GM12878 (cell line): ENCODE measurements around the gene TJP1. TPM values are rescaled to one million over a fixed set of nuclear protein-coding genes. Genes with fewer than 3 reads are reported as not detected.

Source experiments
- ATAC-seq: fragments of 200-7000 bp; cut with Tn5 transposase; 3 replicates; pipeline ENCODE4 v1.9.1; 2020; ENCODE audit warnings: mild to moderate bottlenecking, moderate library complexity
- BruUV-seq: library from RNA; stranded (reverse); fragments of 400-500 nt; replicated peaks from 2 replicates; lab custom pipeline; 2021; lab: Mats Ljungman, UMichigan
- CTCF ChIA-PET: fragments of 300-600 bp; sonication (Branson Sonifier 250); formaldehyde crosslinking; extraction: SDS; loops from one replicate; lab custom pipeline; 2021; ENCODE audit warnings: inconsistent platforms; lab: Yijun Ruan, JAX
- POLR2A ChIA-PET: fragments of 350-600 bp; formaldehyde crosslinking; extraction: SDS; loops from one replicate; lab custom pipeline; 2021; ENCODE audit warnings: inconsistent platforms; lab: Charles Lee
- RAD21 ChIA-PET: fragments of 300-600 bp; sonication (Branson Sonifier 250); formaldehyde crosslinking; loops from one replicate; lab custom pipeline; 2023; ENCODE audit warnings: antibody characterized with exemption; ENCODE audit not compliant: unreplicated experiment; lab: Charles Lee
- SMC1A ChIA-PET: fragments of 300-600 bp; sonication (Branson Sonifier 250); formaldehyde crosslinking; loops from one replicate; lab custom pipeline; 2023; ENCODE audit not compliant: unreplicated experiment, uncharacterized antibody; lab: Charles Lee
- DNase-seq: peaks from one replicate; pipeline ENCODE4 v3.0.0-alpha.2; 2011; ENCODE audit warnings: low read depth, low spot score
- FAIRE-seq: peaks from 3 replicates; lab custom pipeline; 2011; peaks lifted over from hg19 to GRCh38; lab: Jason Lieb, UNC
- H2AFZ ChIP-seq: 2 replicates; pipeline ENCODE4 v1.6.0; 2011; ENCODE audit warnings: low read depth, low read length, control low read depth; ENCODE audit not compliant: control insufficient read depth
- H3K27ac ChIP-seq: 2 replicates; pipeline ENCODE4 v1.5.1; 2011; ENCODE audit warnings: control low read depth; ENCODE audit not compliant: control insufficient read depth, insufficient read depth
- H3K27me3 ChIP-seq, 2 experiments: replicated peaks in 1 of 2; 2 replicates each; pipeline versions ENCODE4 v1.6.0 to v1.6.1; 2011; ENCODE audit warnings: low read length in 1 of 2; ENCODE audit not compliant: control insufficient read depth in 2 of 2, insufficient read depth in 2 of 2
- H3K36me3 ChIP-seq, 2 experiments: 2 replicates each; pipeline ENCODE4 v1.5.1; 2011; ENCODE audit warnings: low read length in 1 of 2; ENCODE audit not compliant: control insufficient read depth in 2 of 2, insufficient read depth in 2 of 2
- H3K4me1 ChIP-seq: 2 replicates; pipeline ENCODE4 v1.6.1; 2011; ENCODE audit warnings: mild to moderate bottlenecking, low read length, moderate library complexity, mixed read lengths; ENCODE audit not compliant: control insufficient read depth, insufficient read depth
- H3K4me2 ChIP-seq: 2 replicates; pipeline ENCODE4 v1.6.0; 2011; ENCODE audit warnings: control low read depth; ENCODE audit not compliant: control insufficient read depth, insufficient read depth
- H3K4me3 ChIP-seq: fragments of 200-600 bp; sonication (generic); 2 replicates; pipeline ENCODE4 v1.5.1; 2016
- H3K79me2 ChIP-seq: 2 replicates; pipeline ENCODE4 v1.6.0; 2011; ENCODE audit warnings: low read length; ENCODE audit not compliant: control insufficient read depth, insufficient read depth
- H3K9ac ChIP-seq: 2 replicates; pipeline ENCODE4 v1.8.0; 2011; ENCODE audit warnings: low read length, control low read depth, mixed read lengths; ENCODE audit not compliant: control insufficient read depth, insufficient read depth
- H3K9me3 ChIP-seq: replicated peaks from 3 replicates; pipeline ENCODE4 v1.5.1; 2011; ENCODE audit warnings: mild to moderate bottlenecking, low read length; ENCODE audit not compliant: control insufficient read depth, insufficient read depth
- H4K20me1 ChIP-seq: 2 replicates; pipeline ENCODE4 v1.6.0; 2011; ENCODE audit not compliant: control insufficient read depth, insufficient read depth
- ELK1 ChIP-seq: IDR thresholded peaks from 2 replicates; pipeline ENCODE4 v1.6.1; 2012; ENCODE audit warnings: low read depth, low read length, improper control_type of control experiment
- GATAD2B ChIP-seq: fragments of 450-650 bp; conservative IDR thresholded peaks from 2 replicates; pipeline ENCODE4 v1.6.1; 2017; ENCODE audit warnings: low read depth, mild to moderate bottlenecking, moderate library complexity
- NR2F1 ChIP-seq: fragments of 450-650 bp; conservative IDR thresholded peaks from 2 replicates; pipeline ENCODE4 v1.6.1; 2017; ENCODE audit warnings: mild to moderate bottlenecking
- PAX8 ChIP-seq: fragments of 450-650 bp; IDR thresholded peaks from 2 replicates; pipeline ENCODE4 v1.6.1; 2017; ENCODE audit warnings: mild to moderate bottlenecking, moderate library complexity
- RELB ChIP-seq: fragments of 450-650 bp; IDR thresholded peaks from 2 replicates; pipeline ENCODE4 v1.6.1; 2017; ENCODE audit warnings: low read depth, mild to moderate bottlenecking, moderate library complexity
- SRF ChIP-seq, 2 experiments: IDR thresholded peaks; 2 replicates each; pipeline ENCODE4 v1.6.1; 2011; ENCODE audit warnings: low read depth in 2 of 2, low read length in 2 of 2, mild to moderate bottlenecking in 1 of 2, moderate library complexity in 1 of 2
- TAF1 ChIP-seq: IDR thresholded peaks from 2 replicates; pipeline ENCODE4 v1.6.1; 2011; ENCODE audit warnings: mild to moderate bottlenecking, low read depth, low read length, borderline replicate concordance
- TCF12 ChIP-seq: IDR thresholded peaks from 2 replicates; pipeline ENCODE4 v1.6.1; 2011; ENCODE audit warnings: low read depth, mild to moderate bottlenecking, low read length
- WGBS: methylation state at CpG from one replicate; pipeline ENCODE4 v1.1.6; 2016; ENCODE audit warnings: low lambda C conversion rate; ENCODE audit not compliant: insufficient replicate concordance, insufficient coverage; ENCODE audit errors: missing lambda C conversion rate; 5-methylcytosine and 5-hydroxymethylcytosine counted together
- in situ Hi-C: fragments of 300-500 bp; cut with MboI; formaldehyde crosslinking; loops from 9 replicates; pipeline ENCODE4 v1.14.3; 2018; ENCODE audit warnings: mixed read lengths
- intact Hi-C: fragments of 100-400 bp; cut with micrococcal nuclease; formaldehyde crosslinking; loops from one replicate; pipeline ENCODE4 v1.14.2; 2022; ENCODE audit not compliant: unreplicated experiment
- polyA plus RNA-seq, 11 experiments: library from polyadenylated mRNA; depleted of rRNA in 4 of 11; unstranded in 6 of 11; stranded (reverse) in 5 of 11; fragments of >200 nt; fragmentation: Nextera tagmentation in 4 of 11; fragmentation: Illumina TruSeq in 1 of 11; extraction: Ambion mirVana in 4 of 11; extraction: Trizol in 1 of 11; gene quantifications; 1 replicate in 1 of 11; 2 replicates in 10 of 11; pipeline versions ENCODE4 v1.2.1 to v1.2.3, GENCODE V29; 2011 to 2016; ENCODE audit warnings: inconsistent platforms in 2 of 11, missing spikeins in 2 of 11, low read depth in 1 of 11
- total RNA-seq, 4 experiments: library from RNA; depleted of rRNA in 3 of 4; stranded (reverse); fragments of >200 nt in 3 of 4; fragmentation: Illumina TruSeq in 1 of 4; extraction: Trizol in 1 of 4; gene quantifications; 2 replicates each; pipeline versions ENCODE4 v1.2.1 to v1.2.3, GENCODE V29; 2013 to 2021

Gene TJP1
- total and polyA plus RNA-seq, 10 of the 15 experiments (the other 5 are each of a cell fraction or from before 2014, with no cell fraction given) = 0.01 to 0.49 (median 0.08) TPM; not detected in 7

- TF ChIP-seq PAX8 (no peak), TCF12 (no peak), SRF (IDR thresholded peaks at IDR 0.05; ENCODE audit: low read depth in 2 of 2, low read length in 2 of 2) (no peak), NR2F1 (no peak), RELB (no peak), ELK1 (no peak), TAF1 (no peak), GATAD2B (no peak)
- ATAC-seq (no peak), FAIRE-seq (no peak), DNase-seq (no peak)
- in situ Hi-C loops = no loop called here
- Histone ChIP-seq H3K36me3 (no peaks in the 10 kb centered on the region), H3K4me3 (no peak overlapping the region), H3K4me2 (no peak overlapping the region), H3K9ac (no peak overlapping the region), H3K79me2 (no peaks in the 10 kb centered on the region), H3K4me1 (no peaks in the 10 kb centered on the region), H2AFZ (no peak overlapping the region), H3K27me3 (no peaks in the 10 kb centered on the region; a peak in 2 of 4 replicates), H3K9me3 (no peaks in the 10 kb centered on the region), H4K20me1 (no peaks in the 10 kb centered on the region), H3K27ac (no peak overlapping the region)
- intact Hi-C loops = no loop called here
- CTCF ChIA-PET = no interaction called here
- BruUV-seq = no TSS peak
- POLR2A ChIA-PET = no interaction called here
- SMC1A ChIA-PET = no interaction called here
- WGBS = 20% methylated on average over 8 of the region's 8 CpGs
- RAD21 ChIA-PET = no interaction called here
Observed at GRCh38 chr15:29711531-29711930, 110.7 kb downstream of the TJP1 start.
